GM19468 (cell line): ENCODE measurements around the gene MSLN.
"Not testable (repeated sequence)": the region's sequence is repeated elsewhere in the genome, so short reads cannot be mapped to it uniquely, and the experiment has no call there.

ENCODE experiments used
- ATAC-seq: cut with Tn5 transposase; IDR thresholded peaks from one replicate; pipeline ENCODE4 v1.9.1; 2021; ENCODE audit warnings: mild to moderate bottlenecking, moderate library complexity, moderate number of reproducible peaks; ENCODE audit not compliant: unreplicated experiment; ENCODE audit errors: extremely low read depth

The MSLN gene

DNA sequence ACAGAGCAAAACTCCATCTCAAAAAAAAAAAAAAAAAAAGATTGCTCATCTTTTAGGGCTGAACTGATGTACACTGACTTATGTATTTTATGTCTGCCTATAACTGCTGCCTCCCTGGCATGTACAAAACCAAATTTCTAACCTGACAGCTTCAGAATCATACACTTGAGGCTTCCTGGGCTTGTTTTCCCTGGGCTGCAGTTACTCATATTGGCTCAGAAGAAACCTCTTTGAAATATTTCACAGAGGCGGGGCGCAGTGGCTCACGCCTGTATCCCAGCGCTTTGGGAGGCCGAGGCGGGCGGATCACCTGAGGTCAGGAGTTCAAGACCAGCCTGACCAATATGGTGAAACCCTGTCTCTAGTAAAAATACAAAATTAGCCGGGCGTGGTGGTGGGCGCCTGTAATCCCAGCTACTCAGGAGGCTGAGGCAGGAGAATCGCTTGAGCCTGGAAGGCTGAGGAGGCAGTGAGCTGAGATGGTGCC, 6.4 kb upstream of the MSLN start:
- ATAC-seq: not testable (repeated sequence)

DNA sequence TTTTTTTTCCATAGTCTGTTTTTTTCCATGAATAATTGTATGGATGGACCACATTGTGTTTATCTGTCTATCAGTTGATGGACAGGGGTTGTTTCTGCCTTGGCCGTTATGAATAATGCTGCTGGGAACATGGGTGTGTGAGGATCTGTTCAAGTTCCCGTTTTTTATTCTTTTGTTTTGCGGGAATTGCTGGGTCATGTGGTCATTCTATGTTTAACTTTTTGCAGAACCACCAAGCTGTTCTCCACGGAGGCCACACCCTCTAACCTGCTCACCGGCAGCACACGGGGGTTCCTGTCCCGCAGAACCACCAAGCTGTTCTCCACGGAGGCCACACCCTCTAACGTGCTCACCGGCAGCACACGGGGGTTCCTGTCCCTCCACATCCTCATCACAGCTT, 5.9 kb upstream of the MSLN start:
- no peak for ATAC-seq

DNA sequence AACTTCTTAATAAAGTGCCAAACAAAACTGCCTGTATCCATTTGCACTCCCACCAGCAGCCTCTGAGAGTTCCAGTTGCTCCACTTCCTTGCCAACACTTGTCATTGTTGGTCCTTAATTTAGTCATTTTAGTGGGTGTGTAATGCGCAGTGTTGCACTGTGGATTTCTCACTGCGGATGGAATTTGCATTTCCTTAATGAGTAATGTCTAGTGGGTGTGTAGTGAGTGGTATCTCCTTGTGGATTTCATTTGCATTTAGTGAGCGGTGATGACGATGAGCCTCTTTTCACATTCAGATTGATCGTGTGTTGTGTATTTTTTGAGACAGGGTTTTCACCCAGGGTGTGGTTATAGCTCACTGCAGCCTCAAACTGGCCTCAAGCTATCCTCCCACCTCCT, 4.1 kb upstream of the MSLN start:
- no peak for ATAC-seq

DNA sequence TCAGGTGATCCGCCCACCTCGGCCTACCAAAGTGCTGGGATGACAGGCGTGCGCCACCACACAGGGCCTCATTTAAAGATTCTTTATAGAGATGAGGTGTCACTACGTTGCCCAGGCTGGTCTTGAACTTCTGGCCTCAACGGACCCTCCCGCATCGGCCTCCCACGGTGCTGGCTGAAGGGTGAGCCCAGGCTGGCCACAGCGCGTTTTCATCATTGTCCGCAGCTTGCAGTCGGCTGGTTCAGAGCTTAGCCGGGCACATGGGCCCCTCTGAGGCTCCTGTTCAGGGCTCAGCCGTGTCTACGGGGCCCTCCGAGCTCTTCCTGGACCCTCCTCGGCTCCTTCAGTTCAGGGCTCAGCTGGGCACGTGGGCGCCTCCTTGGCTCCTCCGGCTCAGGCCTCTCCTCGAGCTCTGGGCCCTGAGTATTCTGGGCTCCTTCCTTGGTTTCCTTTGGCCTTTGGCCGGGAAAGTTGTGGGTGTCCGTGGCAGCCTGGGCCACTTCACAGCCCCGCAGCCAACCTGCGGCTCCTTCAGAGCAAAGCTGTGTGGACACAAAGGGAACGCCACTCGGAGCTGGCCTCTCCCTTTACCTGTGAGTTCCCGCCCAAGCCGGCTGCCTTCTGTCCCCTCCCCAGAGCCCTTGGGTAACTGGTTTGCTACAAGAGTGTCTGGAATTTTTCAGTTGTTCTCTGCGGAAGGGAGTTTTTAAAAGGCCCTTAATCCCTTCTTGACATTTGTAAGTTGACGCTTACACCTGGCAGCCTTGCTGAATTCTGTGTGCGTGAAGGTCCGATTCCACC, 1.2 kb upstream of the MSLN start:
- no peak for ATAC-seq

DNA sequence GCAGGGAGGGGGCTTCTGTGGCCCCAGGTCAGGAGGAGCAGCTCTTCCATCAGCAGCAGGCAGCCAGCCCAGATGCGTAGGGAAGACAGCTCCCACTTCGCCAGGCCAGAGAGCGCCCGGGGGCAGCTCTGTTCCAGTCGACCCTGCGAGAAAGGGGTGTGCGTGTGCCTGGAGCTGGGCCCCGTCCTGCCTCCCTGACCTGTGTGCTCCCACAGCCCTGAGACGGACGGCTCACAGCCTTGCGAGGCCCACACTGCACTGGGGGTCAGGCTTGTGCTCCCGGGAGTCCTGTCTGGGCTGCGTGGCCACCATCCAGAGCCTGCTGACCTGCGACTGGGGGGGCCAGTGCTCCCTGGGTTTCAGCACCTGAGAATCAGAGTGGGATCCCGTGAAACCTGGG, 469 bp upstream of the MSLN start:
- no peak for ATAC-seq

DNA sequence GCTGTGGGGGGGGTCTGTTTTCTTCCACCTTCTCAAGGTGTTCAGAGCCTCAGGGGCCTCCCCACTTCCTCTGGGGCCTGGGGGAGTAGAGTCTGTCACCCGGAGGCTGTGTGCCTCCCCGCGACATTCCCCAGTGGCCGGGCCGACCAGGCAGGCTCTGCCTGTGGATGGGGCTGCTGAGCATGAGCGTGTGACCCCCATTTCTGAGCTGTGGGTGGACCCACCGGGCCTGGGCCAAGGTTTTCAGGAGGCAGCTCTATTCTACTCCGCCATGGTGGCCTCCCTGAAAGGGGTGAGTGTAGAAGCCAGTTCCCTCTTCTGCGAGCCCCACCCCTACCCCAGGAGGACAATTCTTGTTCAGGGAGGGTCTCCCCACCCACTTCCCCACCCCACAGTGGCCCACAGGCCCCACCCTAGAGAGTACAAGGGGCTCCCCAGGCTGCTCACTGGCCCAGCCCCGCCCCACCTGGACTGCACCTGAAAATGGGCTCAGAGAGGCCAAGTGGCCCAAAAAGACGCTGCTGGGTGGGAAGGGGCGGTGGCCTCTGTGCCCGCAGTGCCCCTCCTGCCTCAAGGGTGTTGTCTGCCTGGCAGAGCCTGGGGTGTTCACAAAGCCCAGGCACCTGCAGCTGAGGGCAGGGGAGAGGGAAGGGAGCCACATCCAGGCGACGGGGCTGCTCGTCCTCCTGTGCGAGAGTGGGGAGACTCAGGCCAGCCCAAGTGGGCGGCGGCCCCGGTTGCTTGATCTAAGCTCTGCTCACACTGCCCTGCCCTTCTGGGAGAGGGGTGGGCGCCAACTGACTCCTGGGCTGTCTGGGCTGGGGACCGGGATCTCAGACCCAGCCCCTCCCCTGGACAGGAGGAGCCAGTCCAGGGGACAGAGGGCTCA, 1.3 kb downstream of the MSLN start:
- no peak for ATAC-seq

DNA sequence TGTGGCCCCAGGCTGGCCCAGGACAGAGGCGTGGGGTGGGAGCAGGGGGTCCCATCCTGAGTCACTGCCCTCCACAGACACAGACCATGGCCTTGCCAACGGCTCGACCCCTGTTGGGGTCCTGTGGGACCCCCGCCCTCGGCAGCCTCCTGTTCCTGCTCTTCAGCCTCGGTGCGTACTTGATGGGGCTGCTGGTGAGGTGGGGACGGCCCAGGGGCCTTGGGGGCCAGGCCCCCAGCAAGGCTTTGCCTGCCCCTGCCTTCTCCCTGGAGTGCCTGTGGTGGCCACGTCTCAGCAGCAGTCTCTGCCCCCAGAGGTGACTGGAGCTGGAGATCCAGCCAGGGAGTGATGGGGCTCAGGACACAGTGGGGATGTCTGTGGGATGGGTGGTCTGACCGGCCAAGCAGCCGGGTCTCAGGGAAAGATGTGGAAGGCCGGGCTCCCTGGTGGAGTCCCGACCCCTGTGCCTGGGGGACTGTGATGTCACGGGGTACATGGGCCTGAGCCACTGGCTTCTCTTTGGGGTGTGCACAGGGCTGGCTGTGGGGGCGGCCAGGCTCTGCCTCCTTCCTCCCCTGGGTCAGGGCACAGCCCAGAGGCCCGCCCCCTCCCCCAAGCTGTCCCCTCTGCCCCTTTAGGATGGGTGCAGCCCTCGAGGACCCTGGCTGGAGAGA, 2.2 kb downstream of the MSLN start:
- ATAC-seq: no peak

DNA sequence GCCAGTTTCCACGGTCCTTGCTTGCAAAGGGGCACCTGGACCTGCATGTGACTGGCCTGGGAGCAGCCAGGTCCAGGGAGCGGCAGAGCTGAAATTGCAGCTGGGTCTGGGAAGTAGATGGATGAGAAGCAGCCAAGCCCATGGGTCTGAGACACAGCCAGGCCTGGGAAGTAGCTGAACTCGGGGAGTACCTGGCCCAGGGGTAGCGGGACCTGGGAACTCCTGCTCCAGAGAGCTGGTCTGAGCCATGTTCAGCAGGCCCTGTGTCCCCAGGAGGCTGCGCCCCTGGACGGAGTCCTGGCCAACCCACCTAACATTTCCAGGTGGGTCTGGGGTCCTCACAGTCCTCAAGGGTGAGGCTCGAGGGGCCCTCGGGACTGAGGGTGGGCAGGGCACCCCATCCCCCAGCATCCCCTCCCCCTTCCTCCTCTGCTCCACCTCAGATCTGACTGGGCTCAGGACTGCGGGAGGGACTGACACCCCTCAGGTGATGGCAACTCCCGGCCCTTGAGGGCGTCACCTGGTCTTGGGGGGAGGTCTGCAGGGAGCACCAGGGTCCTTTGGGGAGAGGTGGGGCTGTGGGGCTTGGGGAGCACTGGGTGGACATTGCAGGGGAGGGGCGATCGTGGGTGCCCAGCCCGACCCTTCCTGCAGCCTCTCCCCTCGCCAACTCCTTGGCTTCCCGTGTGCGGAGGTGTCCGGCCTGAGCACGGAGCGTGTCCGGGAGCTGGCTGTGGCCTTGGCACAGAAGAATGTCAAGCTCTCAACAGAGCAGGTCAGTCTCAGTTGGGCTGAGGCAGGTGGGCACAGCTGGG, 3.0 kb downstream of the MSLN start:
- ATAC-seq: no peak

DNA sequence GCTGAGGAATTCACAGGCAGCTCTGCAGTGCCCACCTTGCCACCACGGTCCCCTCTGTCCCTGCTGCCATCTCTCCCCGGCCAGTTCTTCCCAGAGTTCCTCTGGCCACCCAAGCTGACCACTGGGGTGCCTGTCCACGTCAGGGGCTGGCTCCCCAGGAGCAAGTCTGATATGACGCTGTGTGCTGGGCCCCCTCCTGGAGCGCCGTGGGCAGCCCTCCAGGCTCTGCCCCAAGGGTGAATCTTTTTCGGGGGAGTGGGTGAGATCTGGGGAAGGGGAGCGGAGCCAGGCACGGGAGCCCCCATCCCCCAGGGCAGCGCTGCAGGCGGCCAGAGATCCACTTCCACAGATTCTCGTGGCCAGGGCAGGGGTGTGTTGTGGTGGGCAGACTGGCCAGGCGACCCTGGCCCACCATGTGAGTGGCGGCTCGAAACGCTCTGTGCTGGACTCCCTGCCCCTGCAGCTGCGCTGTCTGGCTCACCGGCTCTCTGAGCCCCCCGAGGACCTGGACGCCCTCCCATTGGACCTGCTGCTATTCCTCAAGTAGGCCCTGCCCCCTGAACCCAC, 3.7 kb downstream of the MSLN start:
- no peak for ATAC-seq

DNA sequence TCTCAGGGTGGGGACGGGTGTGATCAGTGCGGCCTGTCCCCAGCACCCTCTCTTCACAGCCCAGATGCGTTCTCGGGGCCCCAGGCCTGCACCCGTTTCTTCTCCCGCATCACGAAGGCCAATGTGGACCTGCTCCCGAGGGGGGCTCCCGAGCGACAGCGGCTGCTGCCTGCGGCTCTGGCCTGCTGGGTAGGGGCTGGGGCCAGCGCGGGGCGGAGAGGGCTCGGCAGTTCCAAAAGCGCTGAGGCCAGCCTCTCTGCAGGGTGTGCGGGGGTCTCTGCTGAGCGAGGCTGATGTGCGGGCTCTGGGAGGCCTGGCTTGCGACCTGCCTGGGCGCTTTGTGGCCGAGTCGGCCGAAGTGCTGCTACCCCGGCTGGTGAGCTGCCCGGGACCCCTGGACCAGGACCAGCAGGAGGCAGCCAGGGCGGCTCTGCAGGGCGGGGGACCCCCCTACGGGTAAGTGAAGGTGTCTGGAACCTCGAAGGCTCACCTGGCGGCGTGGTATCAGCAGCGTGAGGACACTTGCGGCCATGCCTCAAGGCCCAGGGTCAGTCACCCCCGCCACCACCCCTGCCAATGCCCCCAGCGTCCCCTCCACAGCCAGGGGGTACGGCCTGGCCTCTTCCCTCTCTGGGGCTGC, 4.4 kb downstream of the MSLN start:
- no peak for ATAC-seq

DNA sequence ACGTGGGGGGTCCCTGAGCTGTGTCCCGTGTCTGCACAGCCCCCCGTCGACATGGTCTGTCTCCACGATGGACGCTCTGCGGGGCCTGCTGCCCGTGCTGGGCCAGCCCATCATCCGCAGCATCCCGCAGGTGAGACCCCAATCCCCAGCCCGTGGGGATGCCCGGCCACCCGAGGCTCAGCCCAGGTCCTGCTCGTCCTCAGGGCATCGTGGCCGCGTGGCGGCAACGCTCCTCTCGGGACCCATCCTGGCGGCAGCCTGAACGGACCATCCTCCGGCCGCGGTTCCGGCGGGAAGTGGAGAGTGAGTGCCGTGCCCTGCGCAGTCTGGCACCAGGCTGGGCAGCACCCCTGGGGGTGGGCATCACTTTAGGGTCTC, 4.9 kb downstream of the MSLN start:
- ATAC-seq: no peak

DNA sequence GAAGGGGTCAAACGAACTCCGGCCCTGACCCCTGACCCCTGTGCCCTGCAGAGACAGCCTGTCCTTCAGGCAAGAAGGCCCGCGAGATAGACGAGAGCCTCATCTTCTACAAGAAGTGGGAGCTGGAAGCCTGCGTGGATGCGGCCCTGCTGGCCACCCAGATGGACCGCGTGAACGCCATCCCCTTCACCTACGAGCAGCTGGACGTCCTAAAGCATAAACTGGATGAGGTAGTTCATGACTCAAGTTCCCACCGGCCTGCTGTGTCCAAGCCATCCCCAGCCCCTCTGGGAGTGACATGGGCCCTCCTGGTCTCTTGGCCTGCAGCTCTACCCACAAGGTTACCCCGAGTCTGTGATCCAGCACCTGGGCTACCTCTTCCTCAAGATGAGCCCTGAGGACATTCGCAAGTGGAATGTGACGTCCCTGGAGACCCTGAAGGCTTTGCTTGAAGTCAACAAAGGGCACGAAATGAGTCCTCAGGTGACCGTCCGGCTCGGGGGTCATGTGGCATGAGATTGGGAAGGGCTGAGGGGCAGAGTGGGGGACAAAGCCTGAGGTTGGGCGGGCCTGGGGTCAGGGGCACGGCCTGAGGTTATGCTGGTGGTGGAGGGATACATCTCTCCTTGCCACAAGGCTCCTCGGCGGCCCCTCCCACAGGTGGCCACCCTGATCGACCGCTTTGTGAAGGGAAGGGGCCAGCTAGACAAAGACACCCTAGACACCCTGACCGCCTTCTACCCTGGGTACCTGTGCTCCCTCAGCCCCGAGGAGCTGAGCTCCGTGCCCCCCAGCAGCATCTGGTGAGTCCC, 5.7 kb downstream of the MSLN start:
- ATAC-seq: no peak

DNA sequence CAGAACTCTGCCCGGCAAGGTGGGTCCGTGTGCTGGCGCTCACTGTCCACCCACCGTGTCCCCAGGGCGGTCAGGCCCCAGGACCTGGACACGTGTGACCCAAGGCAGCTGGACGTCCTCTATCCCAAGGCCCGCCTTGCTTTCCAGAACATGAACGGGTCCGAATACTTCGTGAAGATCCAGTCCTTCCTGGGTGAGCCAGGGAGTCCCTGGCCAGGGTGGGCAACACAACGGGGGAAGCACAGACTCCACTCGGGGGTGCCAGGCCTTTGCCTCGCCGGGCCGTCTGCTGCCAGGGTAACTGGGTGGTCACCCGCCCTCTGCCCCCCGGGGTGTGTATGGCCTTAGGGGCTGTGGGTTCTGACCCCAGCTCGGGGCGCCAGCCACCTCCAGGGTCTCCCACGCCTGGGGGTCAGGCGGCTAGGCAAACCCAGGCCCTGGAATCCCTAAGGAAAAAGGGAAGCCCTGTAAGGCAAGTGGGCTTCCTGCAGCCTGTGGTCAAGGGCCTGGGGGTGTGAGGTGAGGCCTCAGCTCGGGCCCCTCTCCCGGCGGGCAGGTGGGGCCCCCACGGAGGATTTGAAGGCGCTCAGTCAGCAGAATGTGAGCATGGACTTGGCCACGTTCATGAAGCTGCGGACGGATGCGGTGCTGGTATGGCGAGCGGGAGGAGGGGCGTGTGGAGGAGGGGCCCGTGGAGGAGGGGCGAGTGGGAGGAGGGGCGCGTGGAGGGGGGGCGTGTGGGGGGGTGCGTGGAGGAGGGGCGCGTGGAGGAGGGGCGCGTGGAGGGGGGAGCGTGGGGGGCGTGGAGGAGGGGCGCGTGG, 6.5 kb downstream of the MSLN start:
- ATAC-seq: no peak

DNA sequence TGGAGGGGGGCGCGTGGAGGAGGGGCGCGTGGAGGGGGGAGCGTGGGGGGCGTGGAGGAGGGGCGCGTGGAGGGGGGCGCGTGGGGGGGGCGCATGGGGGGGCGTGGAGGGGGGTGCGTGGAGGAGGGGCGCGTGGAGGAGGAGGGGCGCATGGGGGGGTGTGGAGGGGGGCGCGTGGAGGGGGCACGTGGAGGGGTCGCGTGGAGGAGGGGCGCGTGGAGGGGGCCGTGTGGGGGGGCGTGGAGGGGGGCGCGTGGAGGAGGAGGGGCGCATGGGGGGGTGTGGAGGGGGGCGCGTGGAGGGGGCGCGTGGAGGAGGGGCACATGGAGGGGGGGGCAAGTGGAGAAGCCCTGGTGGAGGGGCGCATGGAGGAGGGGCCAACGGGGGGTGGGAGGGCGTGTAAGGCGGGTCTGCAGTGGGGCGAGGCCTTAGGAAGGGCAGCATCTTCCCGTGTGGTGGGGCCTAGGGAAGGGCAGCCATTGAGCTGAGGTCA, 7.3 kb downstream of the MSLN start:
- ATAC-seq: no peak

DNA sequence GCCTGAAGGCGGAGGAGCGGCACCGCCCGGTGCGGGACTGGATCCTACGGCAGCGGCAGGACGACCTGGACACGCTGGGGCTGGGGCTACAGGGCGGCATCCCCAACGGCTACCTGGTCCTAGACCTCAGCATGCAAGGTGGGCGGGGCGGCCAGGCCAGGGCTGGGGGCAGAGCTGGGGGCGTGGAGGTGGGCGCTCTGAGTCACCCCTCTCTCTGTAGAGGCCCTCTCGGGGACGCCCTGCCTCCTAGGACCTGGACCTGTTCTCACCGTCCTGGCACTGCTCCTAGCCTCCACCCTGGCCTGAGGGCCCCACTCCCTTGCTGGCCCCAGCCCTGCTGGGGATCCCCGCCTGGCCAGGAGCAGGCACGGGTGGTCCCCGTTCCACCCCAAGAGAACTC, 7.9 kb downstream of the MSLN start:
- no peak for ATAC-seq

DNA sequence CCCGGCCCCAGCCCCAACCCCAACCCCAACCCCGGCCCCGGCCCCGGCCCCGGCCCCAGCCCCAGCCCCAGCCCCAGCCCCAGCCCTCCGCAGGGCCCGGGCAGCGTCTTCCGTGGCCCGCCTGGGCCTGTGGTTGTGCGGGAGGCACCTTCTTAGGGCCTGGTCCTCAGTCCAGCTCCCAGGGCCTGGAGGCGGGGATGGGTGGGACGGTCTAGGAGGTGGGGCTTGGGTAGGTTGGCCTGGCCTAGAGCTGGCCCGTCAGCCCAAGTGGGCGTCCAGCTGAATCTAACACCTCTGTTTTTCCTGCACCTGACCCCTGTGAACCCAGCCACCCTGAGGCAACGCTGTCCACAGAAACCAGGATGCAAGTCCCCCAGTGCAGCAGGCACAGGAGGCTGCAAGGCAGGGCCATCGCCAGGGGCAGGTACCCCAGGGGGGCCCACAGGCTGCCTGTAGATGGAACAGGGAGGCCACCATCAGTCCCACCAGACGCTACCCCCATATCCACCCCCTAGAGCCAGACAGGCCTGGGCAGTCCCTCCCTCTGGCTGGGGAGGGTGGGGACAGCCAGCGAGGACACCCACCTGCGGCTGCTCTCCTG, 8.8 kb downstream of the MSLN start:
- ATAC-seq: no peak

DNA sequence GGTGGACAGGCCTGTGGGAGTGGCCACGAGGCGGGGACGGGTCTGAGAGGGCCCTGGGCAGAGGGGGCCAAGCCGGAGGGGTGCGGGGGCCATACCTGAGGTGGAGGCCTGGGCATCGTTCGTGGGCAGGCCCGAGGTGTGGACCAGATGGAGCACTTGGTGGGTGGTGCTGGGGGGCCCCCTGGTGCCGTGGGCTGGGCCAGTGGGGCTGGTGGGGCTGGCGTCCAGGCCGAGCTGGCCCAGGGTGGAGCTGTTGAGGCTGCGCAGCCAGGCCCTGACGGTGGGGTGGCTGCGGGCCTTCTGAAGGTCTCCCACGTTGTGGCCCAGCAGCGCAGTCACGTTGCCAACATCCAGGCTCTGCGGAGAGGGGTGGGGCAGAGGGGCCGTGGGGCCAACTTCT, 9.4 kb downstream of the MSLN start:
- ATAC-seq: no peak
